Fibroblast of skin of right quadriceps (primary cell): ENCODE results near the gene PAM16.
"Not testable (repeated sequence)": the region's sequence is repeated elsewhere in the genome, so short reads cannot be mapped to it uniquely, and the experiment has no call there.

ENCODE experiments used
- DNase-seq: peaks from one replicate; pipeline ENCODE4 v3.0.0-alpha.2; 2013

Gene PAM16

GRCh38 chr16:4350365-4350786, 745 bp downstream of the PAM16 start:
- no peak for DNase-seq

GRCh38 chr16:4349332-4349731, 1.8 kb downstream of the PAM16 start:
- DNase-seq = no peak

- no peak for DNase-seq
These were observed 3.2 kb downstream of the PAM16 start for GRCh38 chr16:4347765-4348509.

- DNase-seq = no peak
These were observed 4.1 kb downstream of the PAM16 start for GRCh38 chr16:4347010-4347409.

GRCh38 chr16:4345836-4346781, 5.0 kb downstream of the PAM16 start:
- DNase-seq = no peak

- DNase-seq = no peak
These were observed 5.9 kb downstream of the PAM16 start for GRCh38 chr16:4344983-4345835.

- not testable (repeated sequence) for DNase-seq
These were observed 6.7 kb downstream of the PAM16 start for GRCh38 chr16:4344300-4344982.

GRCh38 chr16:4342866-4343744, 8.0 kb downstream of the PAM16 start:
- DNase-seq = no peak

- DNase-seq = no peak
These were observed 9.9 kb downstream of the PAM16 start for GRCh38 chr16:4341250-4341649.

- no peak for DNase-seq
These were observed 10.7 kb downstream of the PAM16 start for GRCh38 chr16:4340443-4340842.

- peak; percentile 36 for DNase-seq
These were observed 11.2 kb downstream of the PAM16 start for GRCh38 chr16:4339909-4340308.

GRCh38 chr16:4339455-4339854, 11.7 kb downstream of the PAM16 start:
- no peak for DNase-seq

- DNase-seq = no peak
These were observed 12.3 kb downstream of the PAM16 start for GRCh38 chr16:4338712-4339299.

GRCh38 chr16:4338125-4338582, 13.0 kb downstream of the PAM16 start:
- DNase-seq = no peak

GRCh38 chr16:4337540-4338088, 13.5 kb downstream of the PAM16 start:
- DNase-seq = no peak

- no peak for DNase-seq
These were observed 14.2 kb downstream of the PAM16 start for GRCh38 chr16:4336701-4337539.

- DNase-seq = no peak
These were observed 16.2 kb downstream of the PAM16 start for GRCh38 chr16:4334724-4335495.

GRCh38 chr16:4333714-4334113, 17.4 kb downstream of the PAM16 start:
- DNase-seq = not testable (repeated sequence)

GRCh38 chr16:4333308-4333638, 17.8 kb downstream of the PAM16 start:
- no peak for DNase-seq
